MM.1S (cell line): Measurements from ENCODE around the gene NUDT2.
"Not testable (repeated sequence)": the region's sequence is repeated elsewhere in the genome, so short reads cannot be mapped to it uniquely, and the experiment has no call there.

Experiments used
- DNase-seq: peaks from one replicate; pipeline ENCODE4 v3.0.0-alpha.2; 2015
- H2AFZ ChIP-seq: fragments of 300-600 bp; sonication (generic); 2 replicates; pipeline ENCODE4 v1.6.0; 2016; ENCODE audit warnings: antibody characterized with exemption, low read length
- H3F3A ChIP-seq: fragments of 300-600 bp; sonication (generic); 2 replicates; pipeline ENCODE4 v1.6.1; 2016; ENCODE audit warnings: mild to moderate bottlenecking, antibody characterized with exemption, low read length, moderate library complexity, mixed read lengths; ENCODE audit not compliant: insufficient read depth
- H3K27ac ChIP-seq: fragments of 300-600 bp; sonication (generic); 2 replicates; pipeline ENCODE4 v1.5.1; 2016; ENCODE audit warnings: mild to moderate bottlenecking, low read length
- H3K27me3 ChIP-seq: fragments of 300-600 bp; sonication (generic); replicated peaks from 2 replicates; pipeline ENCODE4 v1.6.0; 2016; ENCODE audit warnings: low read length; ENCODE audit not compliant: insufficient read depth
- H3K36me3 ChIP-seq: fragments of 300-600 bp; sonication (generic); replicated peaks from 2 replicates; pipeline ENCODE4 v1.6.1; 2016; ENCODE audit warnings: mild to moderate bottlenecking, low read length, mixed read lengths; ENCODE audit not compliant: insufficient read depth
- H3K4me1 ChIP-seq: fragments of 300-600 bp; sonication (generic); 2 replicates; pipeline ENCODE4 v1.6.1; 2016; ENCODE audit warnings: low read length, mixed read lengths
- H3K4me2 ChIP-seq: fragments of 300-600 bp; sonication (generic); 2 replicates; pipeline ENCODE4 v1.6.0; 2016; ENCODE audit warnings: low read depth, low read length
- H3K4me3 ChIP-seq: fragments of 300-600 bp; sonication (generic); 2 replicates; pipeline ENCODE4 v1.5.1; 2016; ENCODE audit warnings: low read length, mixed read lengths
- H3K79me2 ChIP-seq: fragments of 300-600 bp; sonication (generic); 2 replicates; pipeline ENCODE4 v1.6.1; 2016; ENCODE audit warnings: mixed run types, low read length, mixed read lengths
- H3K9ac ChIP-seq: fragments of 300-600 bp; sonication (generic); 2 replicates; pipeline ENCODE4 v1.6.1; 2016; ENCODE audit warnings: low read length, mixed read lengths
- H3K9me2 ChIP-seq: fragments of 300-600 bp; sonication (generic); replicated peaks from 2 replicates; pipeline ENCODE4 v1.6.1; 2016; ENCODE audit warnings: mild to moderate bottlenecking, low read length, mixed read lengths; ENCODE audit not compliant: insufficient read depth
- H3K9me3 ChIP-seq: fragments of 300-600 bp; sonication (generic); replicated peaks from 2 replicates; pipeline ENCODE4 v1.6.1; 2016; ENCODE audit warnings: mild to moderate bottlenecking, low read length, mixed read lengths; ENCODE audit not compliant: insufficient read depth
- H4K20me1 ChIP-seq: fragments of 300-600 bp; sonication (generic); 2 replicates; pipeline ENCODE4 v1.6.1; 2016; ENCODE audit warnings: mild to moderate bottlenecking, low read length, moderate library complexity, mixed read lengths; ENCODE audit not compliant: insufficient read depth
- EZH2 ChIP-seq: fragments of 300-600 bp; sonication (generic); optimal IDR thresholded peaks from 2 replicates; pipeline ENCODE3; 2017; ENCODE audit warnings: low read depth, mild to moderate bottlenecking, antibody characterized with exemption, low read length, mixed read lengths
- EZH2phosphoT487 ChIP-seq: fragments of 300-600 bp; sonication (generic); IDR thresholded peaks from 2 replicates; pipeline ENCODE4 v1.6.1; 2018; ENCODE audit warnings: antibody characterized with exemption, low read length
- TF ChIP-seq, protein P1 (sequence below): fragments of 300-600 bp; sonication (generic); IDR thresholded peaks from 2 replicates; pipeline ENCODE4 v1.5.1; 2016; ENCODE audit warnings: antibody characterized with exemption, low read length, mixed read lengths

Gene NUDT2

DNA sequence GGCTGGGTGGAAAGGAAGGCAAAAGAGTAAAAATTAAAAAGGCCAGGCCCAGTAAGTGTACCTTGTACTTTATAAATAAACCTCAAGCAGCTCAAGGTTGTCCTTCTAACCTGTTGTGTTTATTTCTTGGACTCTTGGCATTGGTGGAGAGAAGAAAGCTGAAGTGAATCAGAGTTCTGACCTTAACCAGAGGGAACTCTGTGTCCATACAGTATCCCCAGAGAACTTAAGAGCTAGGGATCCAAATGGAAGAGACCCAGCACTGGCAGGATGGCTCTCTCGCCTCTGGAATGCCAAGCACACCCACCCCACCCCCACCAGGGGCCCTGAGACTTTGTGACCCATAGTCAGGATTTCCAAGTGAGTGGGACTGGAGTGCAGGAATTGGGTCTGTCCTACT is 14.2 kb downstream of the NUDT2 start:
- no peak for TF ChIP-seq EZH2
- TF ChIP-seq, protein P1, sequence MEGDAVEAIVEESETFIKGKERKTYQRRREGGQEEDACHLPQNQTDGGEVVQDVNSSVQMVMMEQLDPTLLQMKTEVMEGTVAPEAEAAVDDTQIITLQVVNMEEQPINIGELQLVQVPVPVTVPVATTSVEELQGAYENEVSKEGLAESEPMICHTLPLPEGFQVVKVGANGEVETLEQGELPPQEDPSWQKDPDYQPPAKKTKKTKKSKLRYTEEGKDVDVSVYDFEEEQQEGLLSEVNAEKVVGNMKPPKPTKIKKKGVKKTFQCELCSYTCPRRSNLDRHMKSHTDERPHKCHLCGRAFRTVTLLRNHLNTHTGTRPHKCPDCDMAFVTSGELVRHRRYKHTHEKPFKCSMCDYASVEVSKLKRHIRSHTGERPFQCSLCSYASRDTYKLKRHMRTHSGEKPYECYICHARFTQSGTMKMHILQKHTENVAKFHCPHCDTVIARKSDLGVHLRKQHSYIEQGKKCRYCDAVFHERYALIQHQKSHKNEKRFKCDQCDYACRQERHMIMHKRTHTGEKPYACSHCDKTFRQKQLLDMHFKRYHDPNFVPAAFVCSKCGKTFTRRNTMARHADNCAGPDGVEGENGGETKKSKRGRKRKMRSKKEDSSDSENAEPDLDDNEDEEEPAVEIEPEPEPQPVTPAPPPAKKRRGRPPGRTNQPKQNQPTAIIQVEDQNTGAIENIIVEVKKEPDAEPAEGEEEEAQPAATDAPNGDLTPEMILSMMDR, result no peak
- no peak for TF ChIP-seq EZH2phosphoT487
- H3K9me3 ChIP-seq, result no peaks in the 10 kb centered on the region
- no peak overlapping the region for H3K27ac ChIP-seq
- H3K4me1 ChIP-seq, result no peaks in the 10 kb centered on the region
- H3K9me2 ChIP-seq, result no peaks in the 10 kb centered on the region
- H3K36me3 ChIP-seq, result no peaks in the 10 kb centered on the region; the same call in 1 of the 2 replicates
- no peak overlapping the region for H3K4me2 ChIP-seq
- no peak for DNase-seq
- no peaks in the 10 kb centered on the region for H4K20me1 ChIP-seq
- no peak overlapping the region for H2AFZ ChIP-seq
- no peak overlapping the region for H3K4me3 ChIP-seq
- H3F3A ChIP-seq, result no peaks in the 10 kb centered on the region
- H3K79me2 ChIP-seq, result no peaks in the 10 kb centered on the region
- no peaks in the 10 kb centered on the region for H3K27me3 ChIP-seq
- no peak overlapping the region for H3K9ac ChIP-seq

DNA sequence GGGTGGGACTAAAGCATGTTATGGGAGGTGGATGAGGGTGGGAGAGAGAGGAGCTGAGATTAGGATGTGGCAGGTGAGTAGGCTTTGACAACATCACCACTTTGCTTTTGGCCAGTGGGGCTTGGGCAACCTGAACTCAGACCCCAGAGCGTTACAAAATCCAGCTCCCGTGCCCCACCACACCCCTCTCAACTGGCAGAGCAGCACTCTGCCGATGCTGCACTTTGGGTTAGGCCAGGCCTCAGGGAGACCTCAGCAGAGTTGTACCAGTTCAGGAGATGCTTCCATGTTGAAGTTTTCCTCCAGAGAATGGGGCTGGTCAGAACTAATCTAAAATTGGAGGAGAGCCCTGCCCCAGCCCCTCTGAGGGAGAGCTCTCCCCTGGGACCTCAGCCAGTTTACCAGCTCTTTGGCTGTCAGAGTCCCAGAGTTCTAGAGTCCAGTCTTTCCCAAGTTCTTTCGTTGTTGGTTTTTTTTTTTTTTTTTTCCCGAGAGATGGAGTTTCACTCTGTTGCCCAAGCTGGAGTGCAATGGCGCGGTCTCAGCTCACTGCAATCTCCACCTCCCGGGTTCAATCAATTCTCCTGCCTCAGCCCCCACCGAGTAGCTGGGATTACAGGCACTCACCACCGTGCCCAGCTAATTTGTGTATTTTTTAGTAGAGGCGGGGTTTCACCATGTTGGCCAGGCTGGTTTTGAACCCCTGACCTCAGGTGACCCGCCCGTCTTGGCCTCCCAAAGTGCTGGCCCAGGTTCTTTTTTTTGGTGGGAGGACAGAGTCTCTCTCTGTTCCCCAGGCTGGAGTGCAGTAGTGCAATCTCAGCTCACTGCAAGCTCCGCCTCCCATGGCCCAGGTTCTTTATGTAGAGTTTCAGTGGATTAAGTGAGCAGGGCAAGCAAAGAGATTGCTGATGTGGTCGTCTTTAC is 17.8 kb downstream of the NUDT2 start:
- Histone ChIP-seq H3K9ac (no peak overlapping the region), H3K79me2 (no peaks in the 10 kb centered on the region), H3F3A (no peaks in the 10 kb centered on the region), H3K9me2 (no peaks in the 10 kb centered on the region), H3K9me3 (no peaks in the 10 kb centered on the region), H3K4me2 (no peak overlapping the region), H3K27ac (no peak overlapping the region), H3K4me1 (no peaks in the 10 kb centered on the region), H4K20me1 (no peaks in the 10 kb centered on the region), H2AFZ (no peak overlapping the region), H3K36me3 (no peaks in the 10 kb centered on the region), H3K27me3 (no peaks in the 10 kb centered on the region), H3K4me3 (no peak overlapping the region)
- no peak for DNase-seq
- TF ChIP-seq EZH2, result no peak
- TF ChIP-seq EZH2phosphoT487, result no peak
- TF ChIP-seq, protein P1, result no peak

DNA sequence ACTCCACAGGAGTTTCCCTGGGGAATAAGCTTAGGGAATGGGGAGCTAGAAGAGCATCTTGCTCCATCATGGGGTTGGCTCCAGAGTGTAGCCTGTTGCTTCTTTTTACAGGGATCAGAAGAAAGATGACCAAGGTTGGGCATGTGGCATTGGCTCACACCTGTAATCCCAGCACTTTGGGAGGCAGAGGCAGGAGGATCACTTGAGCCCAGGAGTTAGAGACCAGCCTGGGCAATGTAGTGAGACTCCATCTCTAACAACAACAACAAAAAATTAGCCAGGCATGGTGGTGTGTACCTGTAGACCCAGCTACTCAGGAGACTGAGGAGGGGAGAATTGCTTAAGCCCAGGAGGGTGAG is 18.4 kb downstream of the NUDT2 start:
- no peak overlapping the region for H2AFZ ChIP-seq
- H3F3A ChIP-seq, result no peaks in the 10 kb centered on the region
- no peaks in the 10 kb centered on the region for H3K9me3 ChIP-seq
- no peak overlapping the region for H3K9ac ChIP-seq
- H3K27ac ChIP-seq, result no peak overlapping the region
- H3K36me3 ChIP-seq, result no peaks in the 10 kb centered on the region
- H3K4me2 ChIP-seq, result no peak overlapping the region
- no peak for TF ChIP-seq EZH2
- H4K20me1 ChIP-seq, result no peaks in the 10 kb centered on the region
- no peaks in the 10 kb centered on the region for H3K79me2 ChIP-seq
- no peaks in the 10 kb centered on the region for H3K4me1 ChIP-seq
- no peaks in the 10 kb centered on the region for H3K27me3 ChIP-seq
- H3K4me3 ChIP-seq, result no peak overlapping the region
- no peaks in the 10 kb centered on the region for H3K9me2 ChIP-seq
- DNase-seq, result no peak

DNA sequence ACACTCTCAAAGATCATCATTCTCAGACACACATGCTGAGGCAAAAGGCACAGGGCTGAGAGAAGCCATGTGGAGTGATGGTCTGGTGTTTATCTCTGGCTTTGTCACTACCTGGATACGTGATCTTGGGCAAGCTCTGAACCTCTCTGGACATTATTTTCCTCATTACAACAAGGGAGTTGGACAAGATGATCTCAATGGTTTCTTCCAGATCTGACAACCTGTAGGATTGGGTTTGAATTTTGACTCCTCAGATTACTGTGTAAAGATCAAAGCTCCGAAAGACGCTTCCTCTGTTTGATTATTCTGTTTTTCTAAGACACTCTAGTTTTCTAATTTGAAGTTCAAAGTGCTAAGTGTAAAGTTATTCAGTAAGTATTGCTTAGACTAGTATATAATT is 20.0 kb downstream of the NUDT2 start:
- H3K9me2 ChIP-seq, result no peaks in the 10 kb centered on the region
- no peak for DNase-seq
- no peaks in the 10 kb centered on the region for H4K20me1 ChIP-seq
- TF ChIP-seq EZH2 (no peak), EZH2phosphoT487 (no peak)
- TF ChIP-seq, protein P1, result no peak
- no peaks in the 10 kb centered on the region for H3K9me3 ChIP-seq
- H2AFZ ChIP-seq, result no peak overlapping the region
- H3K4me1 ChIP-seq, result no peaks in the 10 kb centered on the region
- no peak overlapping the region for H3K27ac ChIP-seq
- no peak overlapping the region for H3K4me3 ChIP-seq
- H3K27me3 ChIP-seq, result no peaks in the 10 kb centered on the region
- no peak overlapping the region for H3K4me2 ChIP-seq
- H3F3A ChIP-seq, result no peaks in the 10 kb centered on the region
- H3K9ac ChIP-seq, result no peak overlapping the region
- no peaks in the 10 kb centered on the region for H3K36me3 ChIP-seq
- H3K79me2 ChIP-seq, result no peaks in the 10 kb centered on the region

DNA sequence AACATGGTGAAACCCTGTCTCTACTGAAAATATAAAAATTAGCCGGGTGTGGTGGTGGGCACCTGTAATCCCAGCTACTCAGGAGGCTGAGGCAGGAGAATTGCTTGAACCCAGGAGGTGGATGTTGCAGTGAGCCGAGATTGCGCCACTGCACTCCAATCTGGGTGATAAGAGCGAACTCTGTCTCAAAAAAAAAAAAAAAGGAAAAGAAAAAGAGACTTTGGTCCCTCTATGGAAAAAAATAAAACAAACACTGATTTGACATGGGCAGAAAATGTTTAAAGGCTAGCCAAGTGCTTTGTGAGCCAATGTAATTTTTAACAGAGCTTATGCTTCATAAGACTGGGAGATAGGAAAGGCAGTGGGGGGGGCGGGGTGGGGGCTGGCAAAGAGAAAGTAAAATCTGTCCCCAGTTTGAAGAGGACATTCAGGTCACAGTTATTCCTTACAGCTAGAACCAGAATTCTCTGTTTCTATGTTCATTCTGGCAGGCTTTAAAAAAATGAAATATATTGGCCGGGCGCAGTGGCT is 22.8 kb downstream of the NUDT2 start:
- H3K9me2 ChIP-seq, H2AFZ ChIP-seq, H3K27me3 ChIP-seq, H3K9me3 ChIP-seq, H3K4me2 ChIP-seq, H3K4me3 ChIP-seq, H3K79me2 ChIP-seq, H3K9ac ChIP-seq, DNase-seq, H3F3A ChIP-seq, H3K27ac ChIP-seq, H4K20me1 ChIP-seq, H3K36me3 ChIP-seq, H3K4me1 ChIP-seq: not testable (repeated sequence)
